NCI-H1048 (cell line): Measurements from ENCODE around the gene TMEM178B.

ENCODE experiments used
- DNase-seq: peaks from one replicate; lab custom pipeline; 2025; lab: John Stamatoyannopoulos, UW

Gene TMEM178B

GRCh38 chr7:141263983-141264382 lies 190.1 kb downstream of the TMEM178B start:
- DNase-seq: no peak

- no peak for DNase-seq
Measured at GRCh38 chr7:141264511-141264910, 190.6 kb downstream of the TMEM178B start.

DNA sequence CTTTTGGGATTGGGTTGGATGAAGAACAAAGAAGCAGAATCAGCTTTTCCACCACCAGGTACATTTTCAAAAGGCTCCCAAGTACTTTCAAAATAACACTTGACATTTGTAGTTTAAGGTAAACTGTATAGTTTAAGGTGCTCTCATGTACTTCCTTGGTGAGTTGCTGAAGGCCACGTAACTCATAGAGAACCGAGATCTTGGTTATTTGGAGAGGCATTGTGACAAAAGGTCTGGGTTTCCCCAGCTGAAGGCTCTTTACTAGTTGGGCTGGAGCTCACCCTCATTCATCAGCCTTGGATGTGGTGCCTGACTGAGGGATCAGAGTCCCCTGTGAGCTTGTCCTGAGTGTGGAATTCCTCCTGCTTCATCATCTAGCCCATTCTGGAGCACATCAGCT lies 191.8 kb downstream of the TMEM178B start:
- no peak for DNase-seq

GRCh38 chr7:141268614-141269013 lies 194.8 kb downstream of the TMEM178B start:
- DNase-seq: no peak

- no peak for DNase-seq
Measured at GRCh38 chr7:141271451-141271850, 197.6 kb downstream of the TMEM178B start.

GRCh38 chr7:141272417-141272816 lies 198.6 kb downstream of the TMEM178B start:
- no peak for DNase-seq

DNA sequence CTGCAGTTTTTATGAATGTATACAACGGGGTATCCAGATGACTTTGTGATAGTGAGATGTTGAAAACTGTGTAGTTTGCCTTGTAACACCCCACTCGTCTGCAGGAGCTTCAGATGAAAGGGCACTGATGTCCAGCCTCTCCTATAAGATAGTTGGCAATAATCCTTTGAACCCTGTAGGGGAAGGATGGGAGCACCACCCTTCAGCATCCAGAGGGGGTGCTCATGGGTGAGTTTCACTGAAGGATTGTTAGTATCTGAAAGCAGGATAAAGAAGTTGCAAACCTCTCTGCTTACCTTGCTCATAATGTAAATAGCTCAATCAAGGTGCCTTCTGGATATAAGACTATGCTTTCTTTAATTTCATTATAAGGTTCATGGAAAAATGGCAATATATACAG lies 201.5 kb downstream of the TMEM178B start:
- DNase-seq: no peak

- DNase-seq: no peak
Measured at GRCh38 chr7:141276031-141276430, 202.2 kb downstream of the TMEM178B start.

DNA sequence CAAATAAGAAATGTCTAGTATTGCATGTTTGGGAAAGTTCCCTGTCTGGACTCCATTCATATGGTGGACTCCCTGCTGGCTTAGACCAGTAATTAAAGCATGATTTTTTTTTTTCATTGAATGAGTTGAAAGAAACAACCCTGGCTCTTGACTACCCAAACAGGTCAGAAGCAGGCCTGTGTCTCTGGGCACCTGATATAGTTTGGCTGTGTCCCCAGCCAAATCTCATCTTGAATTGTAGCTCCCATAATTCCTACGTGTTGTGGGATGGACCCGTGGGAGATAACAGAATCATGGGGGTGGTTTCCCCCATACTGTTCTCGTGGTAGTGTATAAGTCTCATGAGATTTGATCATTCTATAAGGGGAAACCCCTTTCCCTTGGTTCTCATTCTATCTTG lies 206.2 kb downstream of the TMEM178B start:
- no peak for DNase-seq

GRCh38 chr7:141281311-141281710 lies 207.4 kb downstream of the TMEM178B start:
- DNase-seq: no peak

DNA sequence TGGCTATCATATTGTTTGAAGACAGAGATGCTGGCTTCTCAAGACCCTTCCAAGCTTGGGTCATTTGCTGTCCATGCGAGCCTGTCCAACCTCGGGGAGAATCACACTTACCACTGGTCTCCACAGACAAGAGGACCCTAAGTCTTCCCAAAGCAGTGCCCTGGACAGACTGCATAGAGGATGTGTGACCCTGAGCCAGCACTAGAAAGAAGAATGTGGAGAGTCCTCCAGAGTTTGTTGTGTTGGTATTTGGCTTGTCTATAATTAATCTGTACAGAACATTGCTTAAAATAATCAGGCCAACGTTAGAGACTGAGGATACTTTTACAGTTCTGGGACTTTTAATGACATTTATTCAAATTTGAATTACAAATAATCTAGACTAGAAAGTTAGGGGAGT lies 212.7 kb downstream of the TMEM178B start:
- DNase-seq: no peak

- no peak for DNase-seq
Measured at GRCh38 chr7:141287936-141288335, 214.1 kb downstream of the TMEM178B start.

DNA sequence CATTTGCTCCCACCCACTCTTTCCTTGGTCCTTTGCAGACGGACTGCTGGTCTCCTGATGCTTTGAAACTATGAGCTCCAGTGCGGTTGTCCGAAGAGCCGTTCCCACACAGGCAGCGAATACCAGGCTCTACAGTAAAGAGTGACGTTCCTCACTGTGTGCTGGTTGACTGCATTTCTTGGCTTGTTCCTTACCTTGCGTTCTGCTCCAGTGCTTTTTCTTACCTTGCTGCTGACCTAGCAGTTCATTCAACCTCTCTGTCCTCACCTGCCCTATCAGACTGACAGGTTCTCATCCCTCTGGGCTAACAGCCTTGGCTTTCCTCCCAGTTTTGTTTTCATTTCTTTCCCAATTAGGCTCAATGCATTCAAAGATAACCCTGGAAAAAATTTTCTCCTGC lies 214.8 kb downstream of the TMEM178B start:
- DNase-seq: no peak

- DNase-seq: no peak
Measured at GRCh38 chr7:141290365-141290764, 216.5 kb downstream of the TMEM178B start.

DNA sequence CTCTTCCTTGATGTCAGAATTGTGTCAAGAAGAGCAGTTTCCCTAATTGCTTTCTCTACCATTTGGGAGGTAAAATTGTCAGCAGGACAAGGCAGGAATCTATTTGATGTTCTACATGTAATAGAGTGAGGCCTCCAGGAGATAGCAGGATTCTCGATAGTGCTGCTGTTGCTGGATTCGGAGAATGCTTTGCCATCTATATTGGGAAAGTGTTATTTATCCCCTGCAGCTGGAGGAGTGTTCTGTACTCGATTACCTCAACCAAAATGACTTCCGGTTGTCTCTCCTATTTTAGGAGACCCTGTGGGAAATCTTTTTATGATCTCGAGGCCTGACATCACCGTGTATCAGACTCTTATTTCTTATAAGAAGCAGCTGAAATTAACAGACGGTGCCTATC lies 217.1 kb downstream of the TMEM178B start:
- DNase-seq: no peak

DNA sequence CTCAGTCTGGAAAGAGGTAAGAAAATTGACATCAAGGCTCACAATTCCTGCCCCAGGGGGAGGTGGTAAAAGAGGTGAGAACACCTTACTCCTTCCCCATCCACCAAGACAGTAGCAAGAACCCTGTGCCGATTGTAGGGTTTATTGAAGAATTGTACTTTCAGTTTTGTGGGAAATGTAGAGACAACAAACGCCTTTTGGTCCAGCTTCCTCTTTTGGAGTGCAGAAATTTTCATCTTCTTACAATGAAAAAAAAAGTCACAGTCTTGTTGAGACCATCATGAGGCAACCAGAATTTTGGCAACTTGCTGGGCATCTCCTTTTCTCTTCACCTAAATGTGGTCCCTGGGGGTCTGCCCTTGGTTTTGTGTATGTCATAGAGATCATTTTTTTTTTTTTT lies 217.7 kb downstream of the TMEM178B start:
- no peak for DNase-seq

GRCh38 chr7:141294143-141294829 lies 220.4 kb downstream of the TMEM178B start:
- DNase-seq: no peak

DNA sequence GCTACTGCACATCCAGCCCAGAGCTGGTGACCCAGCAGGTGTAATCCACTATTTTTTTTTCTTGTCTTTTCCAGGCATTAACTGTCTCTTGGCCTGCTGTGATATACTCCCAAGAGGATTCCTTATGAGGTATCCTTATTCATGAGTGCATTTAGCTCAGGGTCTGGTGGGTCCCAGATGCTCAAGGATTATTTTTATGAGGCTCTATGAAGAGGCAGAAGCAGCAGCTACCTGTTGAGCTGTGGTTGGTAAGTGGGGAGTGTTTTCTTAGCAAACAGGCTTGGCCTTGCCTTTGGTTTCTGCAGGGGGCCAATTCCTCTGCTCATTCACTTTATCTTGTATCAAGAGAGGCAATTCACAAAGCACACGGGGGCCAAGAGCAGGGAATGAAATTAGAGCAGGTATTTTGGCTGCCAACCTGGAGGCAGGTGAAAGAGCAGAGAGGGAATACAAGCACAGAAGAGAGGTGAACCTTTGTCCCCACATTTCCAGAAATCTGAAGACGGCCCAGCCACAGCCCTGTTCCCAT lies 221.6 kb downstream of the TMEM178B start:
- no peak for DNase-seq

GRCh38 chr7:141300816-141301215 lies 227.0 kb downstream of the TMEM178B start:
- no peak for DNase-seq

- no peak for DNase-seq
Measured at GRCh38 chr7:141301544-141301943, 227.7 kb downstream of the TMEM178B start.

DNA sequence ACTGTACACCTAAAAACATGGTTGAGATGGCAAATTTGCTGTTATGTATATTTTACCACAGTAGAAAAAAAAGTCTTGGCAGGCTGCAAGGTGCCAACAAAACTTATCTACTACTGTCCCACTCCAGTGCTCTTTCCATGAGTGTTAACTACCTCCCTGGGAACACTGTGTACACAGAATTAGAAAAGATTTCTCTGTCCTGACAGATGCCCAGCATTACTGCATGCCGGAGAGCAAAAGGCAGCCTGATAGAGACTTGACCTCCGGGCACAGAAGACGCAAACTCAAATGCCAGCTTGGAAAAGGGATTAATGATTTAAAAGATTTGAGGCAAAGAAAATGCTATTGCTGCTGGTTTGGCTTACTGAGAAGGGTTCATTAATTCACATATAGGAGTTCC lies 228.8 kb downstream of the TMEM178B start:
- DNase-seq: no peak

DNA sequence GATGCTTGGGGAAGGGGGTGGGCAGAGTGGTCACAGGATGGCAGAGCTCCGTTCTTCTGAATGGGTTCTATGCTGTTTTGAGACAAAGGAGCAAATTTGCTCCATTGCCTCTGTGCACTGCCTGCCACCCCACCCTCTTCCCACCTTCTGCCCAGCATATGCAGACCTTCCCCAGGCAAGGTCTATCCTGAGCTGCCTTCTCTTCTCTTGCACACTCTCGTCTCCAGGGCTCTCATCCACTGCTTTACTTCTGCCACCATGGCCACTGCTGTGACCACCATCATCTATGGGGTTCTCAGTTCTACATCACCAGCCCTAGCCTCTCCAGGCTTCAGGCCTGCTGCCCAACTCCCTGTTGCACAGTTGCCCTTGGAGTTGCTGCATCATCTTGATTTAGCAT lies 230.4 kb downstream of the TMEM178B start:
- DNase-seq: no peak

GRCh38 chr7:141306081-141306480 lies 232.2 kb downstream of the TMEM178B start:
- DNase-seq: no peak

GRCh38 chr7:141312395-141312794 lies 238.5 kb downstream of the TMEM178B start:
- no peak for DNase-seq
